Tibial nerve (tissue), 4 donors: Measurements from ENCODE around the gene NTSR1. TPM values are rescaled to one million over a fixed set of nuclear protein-coding genes. Genes with fewer than 3 reads are reported as not detected.

Source experiments
- DNase-seq, 2 donors: peaks; one replicate each; pipeline ENCODE4 v3.0.0-alpha.2; 2019; ENCODE audit warnings: low spot score in 2 of 2
- H3K27ac ChIP-seq, 4 donors: fragments of 200-600 bp; sonication (generic) in 3 of 4; one replicate each; pipeline ENCODE4 v1.5.1; 2017 to 2019; ENCODE audit warnings: mild to moderate bottlenecking in 1 of 4
- H3K27me3 ChIP-seq, 2 donors: fragments of 200-600 bp; sonication (generic) in 1 of 2; one replicate each; pipeline versions ENCODE4 v1.5.1 to v1.6.0; 2017 to 2019
- H3K36me3 ChIP-seq, 3 donors: fragments of 200-600 bp; sonication (generic); one replicate each; pipeline ENCODE4 v1.5.1; 2018 to 2019
- H3K4me1 ChIP-seq, 4 donors: fragments of 200-600 bp; sonication (generic) in 3 of 4; one replicate each; pipeline ENCODE4 v1.5.1; 2017 to 2019
- H3K4me3 ChIP-seq, 4 donors: fragments of 200-600 bp; sonication (generic) in 3 of 4; one replicate each; pipeline ENCODE4 v1.5.1; 2017 to 2019; ENCODE audit warnings: mild to moderate bottlenecking in 1 of 4, moderate library complexity in 1 of 4
- H3K9me3 ChIP-seq, 4 donors: fragments of 200-600 bp; sonication (generic) in 3 of 4; one replicate each; pipeline ENCODE4 v1.5.1; 2017 to 2019
- CTCF ChIP-seq, 5 experiments: fragments of 200-600 bp in 3 of 5; fragments of 450-650 bp in 2 of 5; sonication (generic) in 3 of 5; IDR thresholded peaks; one replicate each; pipeline ENCODE4 v1.5.1; 2016 to 2019; ENCODE audit warnings: antibody characterized with exemption in 5 of 5, mild to moderate bottlenecking in 3 of 5, moderate library complexity in 2 of 5
- EP300 ChIP-seq, 2 donors: sonication (generic); formaldehyde crosslinking; IDR thresholded peaks; one replicate each; pipeline ENCODE4 v1.6.1; 2017; ENCODE audit warnings: antibody characterized with exemption in 2 of 2, mild to moderate bottlenecking in 1 of 2
- POLR2A ChIP-seq, 2 donors: fragments of 450-650 bp; IDR thresholded peaks; one replicate each; pipeline ENCODE4 v1.6.1; 2017; ENCODE audit warnings: antibody characterized with exemption in 2 of 2, mild to moderate bottlenecking in 2 of 2, moderate library complexity in 2 of 2
- WGBS, 2 donors: methylation state at CpG; one replicate each; pipeline ENCODE4 v1.1.5; 2018; 5-methylcytosine and 5-hydroxymethylcytosine counted together
- total RNA-seq, 4 donors: library from RNA; depleted of rRNA; stranded (reverse); fragments of >200 nt; gene quantifications; one replicate each; pipeline ENCODE4 v1.1.0, GENCODE V29; 2016

The NTSR1 gene
- total RNA-seq, 4 donors from 2014 or later = 0.30 TPM; not detected in 3

GRCh38 chr20:62675156-62675876 lies 33.3 kb upstream of the NTSR1 start:
- no peak overlapping the region for H3K27ac ChIP-seq
- WGBS, 2 donors = 63 to 73% methylated on average over 18 to 21 of the region's 25 CpGs
- H3K9me3 ChIP-seq = peaks cover 0 to 6% (median 0%) of the 10 kb centered on the region in 4 donors
- H3K4me3 ChIP-seq = no peak overlapping the region
- no peak for DNase-seq
- H3K36me3 ChIP-seq = no peaks in the 10 kb centered on the region
- peaks cover 0 to 42% of the 10 kb centered on the region in 2 donors for H3K27me3 ChIP-seq
- TF ChIP-seq EP300 (IDR thresholded peaks at IDR 0.05) (no peak), CTCF (IDR thresholded peaks at IDR 0.05) (no peak), POLR2A (IDR thresholded peaks at IDR 0.05) (no peak)
- H3K4me1 ChIP-seq = no peaks in the 10 kb centered on the region

GRCh38 chr20:62675877-62676260 lies 32.8 kb upstream of the NTSR1 start:
- WGBS, 2 donors = 70% methylated on average over 14 of the region's 14 CpGs
- H3K9me3 ChIP-seq = peaks cover 0 to 6% (median 0%) of the 10 kb centered on the region in 4 donors
- no peak overlapping the region for H3K4me3 ChIP-seq
- no peak for TF ChIP-seq CTCF (IDR thresholded peaks at IDR 0.05)
- no peak for TF ChIP-seq EP300 (IDR thresholded peaks at IDR 0.05)
- no peak for TF ChIP-seq POLR2A (IDR thresholded peaks at IDR 0.05)
- no peaks in the 10 kb centered on the region for H3K36me3 ChIP-seq
- no peak for DNase-seq
- no peaks in the 10 kb centered on the region for H3K4me1 ChIP-seq
- H3K27me3 ChIP-seq = peaks cover 0 to 47% of the 10 kb centered on the region in 2 donors
- H3K27ac ChIP-seq = no peak overlapping the region

- DNase-seq = no peak
- 87 to 89% methylated on average over 9 of the region's 9 CpGs for WGBS, 2 donors
- H3K4me3 ChIP-seq = no peak overlapping the region
- H3K4me1 ChIP-seq = no peaks in the 10 kb centered on the region
- peaks cover 0 to 6% (median 0%) of the 10 kb centered on the region in 4 donors for H3K9me3 ChIP-seq
- TF ChIP-seq EP300 (IDR thresholded peaks at IDR 0.05) (no peak), POLR2A (IDR thresholded peaks at IDR 0.05) (no peak), CTCF (IDR thresholded peaks at IDR 0.05) (no peak)
- peaks cover 0 to 57% of the 10 kb centered on the region in 2 donors for H3K27me3 ChIP-seq
- H3K27ac ChIP-seq = no peak overlapping the region
- H3K36me3 ChIP-seq = no peaks in the 10 kb centered on the region
Observed at GRCh38 chr20:62676976-62677375, 31.7 kb upstream of the NTSR1 start.

- DNase-seq = no peak
- no peak overlapping the region for H3K27ac ChIP-seq
- WGBS, 2 donors = 58 to 74% methylated on average over 4 to 10 of the region's 10 CpGs
- no peak overlapping the region for H3K4me3 ChIP-seq
- peaks cover 0 to 6% (median 0%) of the 10 kb centered on the region in 4 donors for H3K9me3 ChIP-seq
- H3K27me3 ChIP-seq = peaks cover 0 to 64% of the 10 kb centered on the region in 2 donors
- TF ChIP-seq POLR2A (IDR thresholded peaks at IDR 0.05) (no peak), CTCF (IDR thresholded peaks at IDR 0.05) (no peak), EP300 (IDR thresholded peaks at IDR 0.05) (no peak)
- no peaks in the 10 kb centered on the region for H3K36me3 ChIP-seq
- no peaks in the 10 kb centered on the region for H3K4me1 ChIP-seq
Observed at GRCh38 chr20:62677678-62678077, 31.0 kb upstream of the NTSR1 start.

- Histone ChIP-seq H3K4me1 (no peaks in the 10 kb centered on the region), H3K27me3 (peaks cover 0 to 72% of the 10 kb centered on the region in 2 donors), H3K27ac (no peak overlapping the region), H3K9me3 (peaks cover 0 to 6% (median 0%) of the 10 kb centered on the region in 4 donors), H3K36me3 (no peaks in the 10 kb centered on the region), H3K4me3 (no peak overlapping the region)
- TF ChIP-seq EP300 (IDR thresholded peaks at IDR 0.05) (no peak), CTCF (IDR thresholded peaks at IDR 0.05) (no peak), POLR2A (IDR thresholded peaks at IDR 0.05) (no peak)
- no peak for DNase-seq
- 21 to 38% methylated on average over 9 of the region's 9 CpGs for WGBS, 2 donors
Observed at GRCh38 chr20:62678553-62678952, 30.1 kb upstream of the NTSR1 start.
